Measurements from ENCODE around the gene ANKLE1.

ANKLE1 gene

GRCh38 chr19:17306285-17306714 is 24.6 kb downstream of the ANKLE1 start:
- no peak for DNase-seq (ENCODE audit: low spot score)

- no peak for DNase-seq (ENCODE audit: low spot score)
These were observed 26.2 kb downstream of the ANKLE1 start for GRCh38 chr19:17307876-17308377.

- DNase-seq (ENCODE audit: low spot score), result peak; percentile 95
These were observed 27.7 kb downstream of the ANKLE1 start, which contains the start of gene DDA1 for GRCh38 chr19:17309198-17309964. Gene DDA1 (plus strand): TSS chr19:17309563. CDS start chr19:17309655, 92 bp downstream.

GRCh38 chr19:17309965-17310461 is 28.3 kb downstream of the ANKLE1 start:
- no peak for DNase-seq (ENCODE audit: low spot score)

- no peak for DNase-seq (ENCODE audit: low spot score)
These were observed 29.9 kb downstream of the ANKLE1 start for GRCh38 chr19:17311455-17312188.

GRCh38 chr19:17312189-17313113 is 30.8 kb downstream of the ANKLE1 start:
- no peak for DNase-seq (ENCODE audit: low spot score)

GRCh38 chr19:17314007-17314593 is 32.4 kb downstream of the ANKLE1 start:
- DNase-seq (ENCODE audit: low spot score), result no peak

GRCh38 chr19:17318966-17319365 is 37.3 kb downstream of the ANKLE1 start:
- DNase-seq (ENCODE audit: low spot score), result peak; percentile 20

- peak; percentile 27 for DNase-seq (ENCODE audit: low spot score)
These were observed 38.0 kb downstream of the ANKLE1 start for GRCh38 chr19:17319473-17320238.

- no peak for DNase-seq (ENCODE audit: low spot score)
These were observed 38.7 kb downstream of the ANKLE1 start for GRCh38 chr19:17320435-17320834.

GRCh38 chr19:17321655-17322489 is 40.2 kb downstream of the ANKLE1 start:
- DNase-seq (ENCODE audit: low spot score), result peak; percentile 22

- DNase-seq (ENCODE audit: low spot score), result no peak
These were observed 41.2 kb downstream of the ANKLE1 start for GRCh38 chr19:17322854-17323253.

GRCh38 chr19:17323300-17323963 is 41.7 kb downstream of the ANKLE1 start:
- DNase-seq (ENCODE audit: low spot score), result no peak

GRCh38 chr19:17323964-17324332 is 42.2 kb downstream of the ANKLE1 start:
- DNase-seq (ENCODE audit: low spot score), result no peak

- no peak for DNase-seq (ENCODE audit: low spot score)
These were observed 42.8 kb downstream of the ANKLE1 start for GRCh38 chr19:17324357-17325114.

GRCh38 chr19:17325133-17325532 is 43.4 kb downstream of the ANKLE1 start:
- no peak for DNase-seq (ENCODE audit: low spot score)

GRCh38 chr19:17325881-17326594 is 44.3 kb downstream of the ANKLE1 start:
- DNase-seq (ENCODE audit: low spot score), result no peak

- DNase-seq (ENCODE audit: low spot score), result peak; percentile 8
These were observed 44.9 kb downstream of the ANKLE1 start for GRCh38 chr19:17326595-17326966.
